MCF 10A (cell line): ENCODE results near the gene PHOSPHO2. TPM values are rescaled to one million over a fixed set of nuclear protein-coding genes. Genes with fewer than 3 reads are reported as not detected.
"Not testable (repeated sequence)": the region's sequence is repeated elsewhere in the genome, so short reads cannot be mapped to it uniquely, and the experiment has no call there.

Experiments used
- BruUV-seq: library from RNA; stranded (reverse); fragments of 400-500 nt; replicated peaks from 2 replicates; lab custom pipeline; 2021; lab: Mats Ljungman, UMichigan
- CTCF ChIA-PET: fragments of 300-600 bp; sonication (Branson Sonifier 250); formaldehyde crosslinking; extraction: SDS; loops from one replicate; lab custom pipeline; 2021; ENCODE audit warnings: antibody characterized with exemption, inconsistent platforms; lab: Yijun Ruan, JAX
- POLR2A ChIA-PET: fragments of 300-600, 350-650 bp; sonication (Branson Sonifier 250); formaldehyde crosslinking; extraction: SDS; loops from one replicate; lab custom pipeline; 2020; ENCODE audit warnings: antibody characterized with exemption, inconsistent platforms; lab: Yijun Ruan, JAX
- DNase-seq: peaks from one replicate; pipeline ENCODE4 v3.0.0-alpha.2; 2018; ENCODE audit not compliant: unreplicated experiment
- H3K27ac Mint-ChIP-seq: one replicate; pipeline ENCODE4 v1.8.0; 2022; ENCODE audit warnings: mild to moderate bottlenecking, low read depth, mixed read lengths; ENCODE audit not compliant: unreplicated experiment
- H3K27me3 Mint-ChIP-seq: one replicate; pipeline ENCODE4 v1.8.0; 2022; ENCODE audit warnings: mixed read lengths; ENCODE audit not compliant: insufficient read depth, unreplicated experiment
- H3K36me3 Mint-ChIP-seq: one replicate; pipeline ENCODE4 v1.8.0; 2022; ENCODE audit warnings: mild to moderate bottlenecking, moderate library complexity, mixed read lengths; ENCODE audit not compliant: insufficient read depth, unreplicated experiment
- H3K4me1 Mint-ChIP-seq: one replicate; pipeline ENCODE4 v1.8.0; 2022; ENCODE audit warnings: mixed read lengths; ENCODE audit not compliant: insufficient read depth, unreplicated experiment
- H3K4me3 Mint-ChIP-seq: one replicate; pipeline ENCODE4 v1.8.0; 2022; ENCODE audit warnings: mild to moderate bottlenecking, moderate library complexity, mixed read lengths; ENCODE audit not compliant: unreplicated experiment
- H3K9me3 Mint-ChIP-seq: one replicate; pipeline ENCODE4 v1.8.0; 2022; ENCODE audit warnings: mixed read lengths; ENCODE audit not compliant: unreplicated experiment
- CTCF ChIP-seq: fragments of 200-600 bp; IDR thresholded peaks from one replicate; pipeline ENCODE4 v1.8.0; 2022; ENCODE audit warnings: antibody characterized with exemption, mild to moderate bottlenecking; ENCODE audit not compliant: unreplicated experiment
- intact Hi-C: fragments of 100-400 bp; cut with micrococcal nuclease; formaldehyde crosslinking; loops from 2 replicates; pipeline ENCODE4 v1.14.1; 2022
- total RNA-seq: library from RNA; stranded (reverse); gene quantifications from 2 replicates; pipeline ENCODE4 v1.2.3, GENCODE V29; 2022

The PHOSPHO2 gene
- total RNA-seq, 1 experiment from 2014 or later, result 5.4 TPM

GRCh38 chr2:169683054-169683424 lies 11.2 kb upstream of the PHOSPHO2 start:
- H3K27me3 Mint-ChIP-seq, result no peaks in the 10 kb centered on the region
- TF ChIP-seq CTCF, result no peak
- H3K4me3 Mint-ChIP-seq, result no peak overlapping the region
- DNase-seq, result no peak
- no TSS peak for BruUV-seq
- ChIA-PET POLR2A (interaction anchor here (0.8 to 1.2 kb wide), 2 partner anchors 12 to 20 kb away, joined by 3 to 4 read pairs; no protein-coding TSS in a partner anchor), CTCF (no interaction called here)
- peaks cover 12% of the 10 kb centered on the region for H3K9me3 Mint-ChIP-seq
- no peaks in the 10 kb centered on the region for H3K36me3 Mint-ChIP-seq
- no peak overlapping the region for H3K27ac Mint-ChIP-seq
- H3K4me1 Mint-ChIP-seq, result no peaks in the 10 kb centered on the region
- intact Hi-C loops, result no loop called here

GRCh38 chr2:169683425-169684134 lies 10.7 kb upstream of the PHOSPHO2 start:
- POLR2A ChIA-PET, result interaction anchor here (0.8 to 1.2 kb wide), 2 partner anchors 11 to 19 kb away, joined by 3 to 4 read pairs; no protein-coding TSS in a partner anchor
- no peak overlapping the region for H3K4me3 Mint-ChIP-seq
- no peak for TF ChIP-seq CTCF
- intact Hi-C loops, result no loop called here
- no peaks in the 10 kb centered on the region for H3K27me3 Mint-ChIP-seq
- CTCF ChIA-PET, result interaction anchor here (0.6 kb wide), 1 partner anchor 14 kb away, joined by 3 read pairs; no protein-coding TSS in a partner anchor
- H3K4me1 Mint-ChIP-seq, result no peaks in the 10 kb centered on the region
- H3K36me3 Mint-ChIP-seq, result no peaks in the 10 kb centered on the region
- H3K27ac Mint-ChIP-seq, result no peak overlapping the region
- peaks cover 17% of the 10 kb centered on the region for H3K9me3 Mint-ChIP-seq
- DNase-seq, result no peak
- BruUV-seq, result no TSS peak

DNA sequence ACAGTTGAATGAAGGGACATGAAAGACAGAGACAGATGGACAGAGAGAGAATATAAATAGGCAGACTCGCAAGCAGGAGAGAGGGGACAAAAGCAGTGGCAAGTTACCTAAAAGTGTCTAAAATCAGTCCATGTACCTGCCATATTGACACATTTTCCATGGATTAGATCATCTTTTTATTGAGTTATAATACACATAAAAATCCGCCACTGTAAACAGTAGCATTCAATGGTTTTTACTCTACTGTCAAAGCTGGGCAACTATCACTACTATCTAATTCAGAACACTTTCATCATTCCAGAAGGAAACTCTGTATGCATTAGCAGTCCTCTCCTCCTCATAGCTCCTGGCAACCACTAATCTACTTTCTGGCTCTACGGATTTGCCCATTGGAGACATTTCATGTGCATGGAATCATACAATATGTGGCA lies 10.1 kb upstream of the PHOSPHO2 start:
- Mint-ChIP-seq H3K4me1 (no peaks in the 10 kb centered on the region), H3K36me3 (no peaks in the 10 kb centered on the region), H3K9me3 (peaks cover 21% of the 10 kb centered on the region), H3K4me3 (no peak overlapping the region), H3K27ac (no peak overlapping the region), H3K27me3 (no peaks in the 10 kb centered on the region)
- intact Hi-C loops, result no loop called here
- TF ChIP-seq CTCF, result no peak
- ChIA-PET CTCF (interaction anchor here (1.9 kb wide), 1 partner anchor 9 kb away, joined by 4 read pairs; no protein-coding TSS in a partner anchor), POLR2A (no interaction called here)
- DNase-seq, result no peak
- BruUV-seq, result no TSS peak

DNA sequence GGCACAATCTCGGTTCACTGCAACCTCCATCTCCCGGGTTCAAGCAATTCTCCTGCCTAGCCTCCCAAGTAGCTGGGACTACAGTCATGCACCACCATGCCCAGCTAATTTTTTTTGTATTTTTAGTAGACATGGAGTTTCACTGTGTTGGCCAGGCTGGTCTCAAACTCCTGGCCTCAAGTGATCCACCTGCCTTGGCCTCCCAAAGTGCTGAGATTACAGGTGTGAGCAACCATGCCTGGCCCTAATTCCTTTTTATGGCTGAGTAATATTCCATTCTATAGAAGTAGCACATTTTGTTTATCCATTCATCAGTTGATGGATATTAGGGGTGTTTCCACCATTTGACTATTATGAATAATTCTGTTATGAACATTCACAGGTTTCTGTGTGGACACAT lies 9.6 kb upstream of the PHOSPHO2 start:
- H3K4me1 Mint-ChIP-seq, H3K27me3 Mint-ChIP-seq, DNase-seq, BruUV-seq, POLR2A ChIA-PET, intact Hi-C loops, H3K4me3 Mint-ChIP-seq, H3K27ac Mint-ChIP-seq, H3K36me3 Mint-ChIP-seq: not testable (repeated sequence)
- H3K9me3 Mint-ChIP-seq, result peaks cover 21% of the 10 kb centered on the region
- CTCF ChIA-PET, result interaction anchor here (1.9 kb wide), 1 partner anchor 9 kb away, joined by 4 read pairs; no protein-coding TSS in a partner anchor

- H3K4me1 Mint-ChIP-seq, intact Hi-C loops, DNase-seq, BruUV-seq, H3K27ac Mint-ChIP-seq, H3K4me3 Mint-ChIP-seq, POLR2A ChIA-PET, H3K36me3 Mint-ChIP-seq: not testable (repeated sequence)
- H3K27me3 Mint-ChIP-seq, result peaks cover 14% of the 10 kb centered on the region
- H3K9me3 Mint-ChIP-seq, result peaks cover 23% of the 10 kb centered on the region
- CTCF ChIA-PET, result interaction anchor here (0.6 to 0.7 kb wide), 2 partner anchors 22 to 613 kb away, joined by 3 to 5 read pairs; no protein-coding TSS in a partner anchor
These were observed 7.4 kb upstream of the PHOSPHO2 start for GRCh38 chr2:169686825-169687224.

- Mint-ChIP-seq H3K9me3 (peaks cover 23% of the 10 kb centered on the region), H3K27me3 (peaks cover 16% of the 10 kb centered on the region)
- H3K27ac Mint-ChIP-seq, DNase-seq, intact Hi-C loops, H3K36me3 Mint-ChIP-seq, H3K4me1 Mint-ChIP-seq, BruUV-seq, H3K4me3 Mint-ChIP-seq: not testable (repeated sequence)
- CTCF ChIA-PET, result interaction anchor here (0.6 kb wide), 1 partner anchor 77 kb away, joined by 5 read pairs; no protein-coding TSS in a partner anchor
- POLR2A ChIA-PET, result interaction anchor here (0.7 kb wide), 1 partner anchor 8 kb away, joined by 3 read pairs; no protein-coding TSS in a partner anchor
These were observed 6.3 kb upstream of the PHOSPHO2 start for GRCh38 chr2:169687943-169688342.
